ENCODE results near the gene TTC23. TPM values are rescaled to one million over a fixed set of nuclear protein-coding genes. Genes with fewer than 3 reads are reported as not detected.

TTC23 gene
- total and polyA plus RNA-seq, 2 donors (not counting 3 experiments of a cell fraction or from before 2014, with no cell fraction given) = 4.1 to 27.3 TPM

DNA sequence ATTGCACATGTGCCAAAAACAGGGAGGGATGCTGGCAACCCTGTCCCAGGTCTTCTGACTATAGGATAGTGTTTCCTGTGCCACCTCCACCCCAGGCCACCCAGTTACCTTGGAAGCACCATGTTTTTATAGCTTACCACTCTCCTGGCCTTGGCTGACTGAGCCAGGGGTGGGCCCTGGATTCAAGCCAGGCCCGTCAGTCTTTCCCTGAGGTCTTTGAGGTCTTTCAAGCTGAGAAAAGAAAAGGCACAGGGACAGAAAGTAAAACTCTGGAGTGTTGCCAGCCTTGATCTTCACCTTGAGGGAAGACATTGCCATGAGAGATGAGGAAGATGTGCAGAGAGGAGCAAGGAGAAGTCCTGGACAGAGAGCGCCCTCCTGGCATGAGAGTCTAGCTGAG lies 98.2 kb downstream of the TTC23 start:
- Histone ChIP-seq H3K27ac (ENCODE audit: insufficient read depth, low read depth, low read length) (no peak overlapping the region), H3K9me1 (replicated peaks; ENCODE audit: control insufficient read depth, extremely low read depth, insufficient read depth, low read length) (no peaks in the 10 kb centered on the region), H3K4me2 (ENCODE audit: insufficient read depth, low read length) (no peak overlapping the region), H3K9ac (replicated peaks; ENCODE audit: extremely low read depth, insufficient read depth, low read length) (no peak overlapping the region), H4K20me1 (replicated peaks; ENCODE audit: control insufficient read depth, extremely low read depth, insufficient read depth, low read length) (no peaks in the 10 kb centered on the region), H2AFZ (ENCODE audit: low read depth, low read length) (no peak overlapping the region), H3K27me3 (ENCODE audit: control insufficient read depth in 2 of 2, insufficient read depth in 2 of 2, low read length in 2 of 2) (no peaks in the 10 kb centered on the region), H3K79me2 (ENCODE audit: control insufficient read depth, insufficient read depth, low read length) (no peaks in the 10 kb centered on the region), H3K4me1 (ENCODE audit: control insufficient read depth, extremely low read depth, insufficient read depth, low read length) (peaks cover 4% of the 10 kb centered on the region), H3K4me3 (replicated peaks in 1 of 3; ENCODE audit: insufficient read depth in 1 of 3, low read depth in 1 of 3, low read length in 3 of 3) (no peak overlapping the region), H3K36me3 (ENCODE audit: control insufficient read depth in 2 of 2, extremely low read depth in 1 of 2, insufficient read depth in 2 of 2, low read length in 2 of 2) (peaks cover 1 to 3% of the 10 kb centered on the region in 2 experiments), H3K9me3 (replicated peaks; ENCODE audit: control insufficient read depth, insufficient read depth, low read length) (no peaks in the 10 kb centered on the region)
- TF ChIP-seq FOS (IDR thresholded peaks at IDR 0.05; ENCODE audit: borderline replicate concordance, insufficient read depth, low read length) (no peak), GATA2 (IDR thresholded peaks at IDR 0.05; ENCODE audit: insufficient read depth, insufficient read length, low read depth, low read length) (no peak), POLR2AphosphoS5 (IDR thresholded peaks at IDR 0.05; ENCODE audit: insufficient read depth, low read depth, low read length) (no peak), POLR2A (IDR thresholded peaks at IDR 0.05; ENCODE audit: low read depth, low read length) (no peak), EZH2 (IDR thresholded peaks at IDR 0.05; ENCODE audit: borderline replicate concordance, low read depth, low read length, severe bottlenecking) (no peak)
- dilution Hi-C loops (cut with MboI; ENCODE audit: extremely low pct_ligation_motif_present, low sequenced_read_pairs) (no loop called here), intact Hi-C loops (cut with micrococcal nuclease) (no loop called here)
- no TSS peak for BruUV-seq (replicated peaks)
- DNase-seq (ENCODE audit: low read depth, low spot score) (no peak), FAIRE-seq (no peak)
- CTCF ChIA-PET = no interaction called here
- POLR2A ChIA-PET = no interaction called here

DNA sequence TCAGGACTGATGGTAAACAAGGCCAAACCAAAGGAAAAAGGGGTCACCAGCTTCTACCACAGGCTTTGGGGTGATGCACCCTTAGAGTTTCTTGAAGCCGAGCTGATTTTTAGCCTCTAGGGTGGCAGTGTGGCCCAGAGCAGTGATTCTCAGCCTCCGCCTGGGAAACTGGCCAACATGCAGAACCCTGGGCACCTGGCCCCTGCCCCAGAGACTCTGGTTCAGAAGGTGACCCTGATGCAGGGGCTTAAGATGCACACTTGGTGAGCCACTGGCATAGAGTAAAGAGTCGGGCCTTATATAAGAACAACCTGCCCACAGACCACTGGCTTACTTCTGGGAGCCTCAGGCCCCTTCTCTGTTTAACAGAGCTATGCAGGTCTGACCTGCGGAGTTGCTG lies 100.0 kb downstream of the TTC23 start:
- POLR2A ChIA-PET = no interaction called here
- H3K27ac ChIP-seq (ENCODE audit: insufficient read depth, low read depth, low read length) = no peak overlapping the region
- no peaks in the 10 kb centered on the region for H4K20me1 ChIP-seq (replicated peaks; ENCODE audit: control insufficient read depth, extremely low read depth, insufficient read depth, low read length)
- no peak for DNase-seq (ENCODE audit: low read depth, low spot score)
- no peak overlapping the region for H3K4me2 ChIP-seq (ENCODE audit: insufficient read depth, low read length)
- peaks cover 0 to 1% of the 10 kb centered on the region in 2 experiments for H3K36me3 ChIP-seq (ENCODE audit: control insufficient read depth in 2 of 2, extremely low read depth in 1 of 2, insufficient read depth in 2 of 2, low read length in 2 of 2)
- H3K9me1 ChIP-seq (replicated peaks; ENCODE audit: control insufficient read depth, extremely low read depth, insufficient read depth, low read length) = no peaks in the 10 kb centered on the region
- TF ChIP-seq MYC (IDR thresholded peaks at IDR 0.05; ENCODE audit: low read depth, low read length) (no peak), JUN (IDR thresholded peaks at IDR 0.05; ENCODE audit: borderline replicate concordance, insufficient read depth, insufficient read length, low read depth) (no peak), FOS (IDR thresholded peaks at IDR 0.05; ENCODE audit: borderline replicate concordance, insufficient read depth, low read length) (no peak), POLR2AphosphoS5 (IDR thresholded peaks at IDR 0.05; ENCODE audit: insufficient read depth, low read depth, low read length) (no peak), EZH2 (IDR thresholded peaks at IDR 0.05; ENCODE audit: borderline replicate concordance, low read depth, low read length, severe bottlenecking) (no peak), POLR2A (IDR thresholded peaks at IDR 0.05; ENCODE audit: low read depth, low read length) (no peak)
- TF ChIP-seq, protein P1, sequence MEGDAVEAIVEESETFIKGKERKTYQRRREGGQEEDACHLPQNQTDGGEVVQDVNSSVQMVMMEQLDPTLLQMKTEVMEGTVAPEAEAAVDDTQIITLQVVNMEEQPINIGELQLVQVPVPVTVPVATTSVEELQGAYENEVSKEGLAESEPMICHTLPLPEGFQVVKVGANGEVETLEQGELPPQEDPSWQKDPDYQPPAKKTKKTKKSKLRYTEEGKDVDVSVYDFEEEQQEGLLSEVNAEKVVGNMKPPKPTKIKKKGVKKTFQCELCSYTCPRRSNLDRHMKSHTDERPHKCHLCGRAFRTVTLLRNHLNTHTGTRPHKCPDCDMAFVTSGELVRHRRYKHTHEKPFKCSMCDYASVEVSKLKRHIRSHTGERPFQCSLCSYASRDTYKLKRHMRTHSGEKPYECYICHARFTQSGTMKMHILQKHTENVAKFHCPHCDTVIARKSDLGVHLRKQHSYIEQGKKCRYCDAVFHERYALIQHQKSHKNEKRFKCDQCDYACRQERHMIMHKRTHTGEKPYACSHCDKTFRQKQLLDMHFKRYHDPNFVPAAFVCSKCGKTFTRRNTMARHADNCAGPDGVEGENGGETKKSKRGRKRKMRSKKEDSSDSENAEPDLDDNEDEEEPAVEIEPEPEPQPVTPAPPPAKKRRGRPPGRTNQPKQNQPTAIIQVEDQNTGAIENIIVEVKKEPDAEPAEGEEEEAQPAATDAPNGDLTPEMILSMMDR (IDR thresholded peaks at IDR 0.05; ENCODE audit: extremely low read depth in 1 of 2, insufficient read depth in 1 of 2, low read depth in 1 of 2, low read length in 2 of 2) = no peak
- TF ChIP-seq, protein P2, sequence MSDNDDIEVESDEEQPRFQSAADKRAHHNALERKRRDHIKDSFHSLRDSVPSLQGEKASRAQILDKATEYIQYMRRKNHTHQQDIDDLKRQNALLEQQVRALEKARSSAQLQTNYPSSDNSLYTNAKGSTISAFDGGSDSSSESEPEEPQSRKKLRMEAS (IDR thresholded peaks at IDR 0.05; ENCODE audit: insufficient read depth, insufficient read length) = no peak
- no TSS peak for BruUV-seq (replicated peaks)
- no peak overlapping the region for H2AFZ ChIP-seq (ENCODE audit: low read depth, low read length)
- dilution Hi-C loops (cut with MboI; ENCODE audit: extremely low pct_ligation_motif_present, low sequenced_read_pairs) = no loop called here
- H3K4me1 ChIP-seq (ENCODE audit: control insufficient read depth, extremely low read depth, insufficient read depth, low read length) = peaks cover 4% of the 10 kb centered on the region
- H3K4me3 ChIP-seq (replicated peaks in 1 of 3; ENCODE audit: insufficient read depth in 1 of 3, low read depth in 1 of 3, low read length in 3 of 3) = no peak overlapping the region
- no peak for FAIRE-seq
- H3K79me2 ChIP-seq (ENCODE audit: control insufficient read depth, insufficient read depth, low read length) = no peaks in the 10 kb centered on the region
- no peak overlapping the region for H3K9ac ChIP-seq (replicated peaks; ENCODE audit: extremely low read depth, insufficient read depth, low read length)
- no peaks in the 10 kb centered on the region for H3K9me3 ChIP-seq (replicated peaks; ENCODE audit: control insufficient read depth, insufficient read depth, low read length)
- H3K27me3 ChIP-seq (ENCODE audit: control insufficient read depth in 2 of 2, insufficient read depth in 2 of 2, low read length in 2 of 2) = no peaks in the 10 kb centered on the region
- CTCF ChIA-PET = no interaction called here
- intact Hi-C loops (cut with micrococcal nuclease) = no loop called here

Measured in endothelial cell of umbilical vein (primary cell).